Measurements from ENCODE around the gene C3orf18.
A peak's percentile ranks its signal among the peaks of the same experiment; 100 is the strongest.
"Not testable (repeated sequence)": the region's sequence is repeated elsewhere in the genome, so short reads cannot be mapped to it uniquely, and the experiment has no call there.

The C3orf18 gene

GRCh38 chr3:50519471-50520089, 48.0 kb downstream of the C3orf18 start:
- peak; percentile 67 for DNase-seq

GRCh38 chr3:50518436-50518835, 49.1 kb downstream of the C3orf18 start:
- DNase-seq = no peak

- DNase-seq = no peak
These were observed 49.8 kb downstream of the C3orf18 start for GRCh38 chr3:50517721-50518206.

- DNase-seq = no peak
These were observed 51.1 kb downstream of the C3orf18 start for GRCh38 chr3:50516440-50516871.

GRCh38 chr3:50515565-50516439, 51.7 kb downstream of the C3orf18 start:
- no peak for DNase-seq

GRCh38 chr3:50512908-50513307, 54.6 kb downstream of the C3orf18 start:
- not testable (repeated sequence) for DNase-seq

- no peak for DNase-seq
These were observed 55.4 kb downstream of the C3orf18 start for GRCh38 chr3:50512131-50512530.

GRCh38 chr3:50510325-50510724, 57.2 kb downstream of the C3orf18 start:
- no peak for DNase-seq

GRCh38 chr3:50509715-50510114, 57.8 kb downstream of the C3orf18 start:
- DNase-seq = no peak

- no peak for DNase-seq
These were observed 58.7 kb downstream of the C3orf18 start for GRCh38 chr3:50508821-50509220.
